ENCODE data around the gene DOCK6. TPM values are rescaled to one million over a fixed set of nuclear protein-coding genes. Genes with fewer than 3 reads are reported as not detected.

The DOCK6 gene
- total RNA-seq, result 100 to 1,000 TPM in 1 of 2 donors, 10 to 100 TPM in 1; 93.8 to 111 TPM
- 35.2 TPM for polyA plus RNA-seq (2013, experiment 1 of 2)
- polyA plus RNA-seq (2013, experiment 2 of 2), result 36.4 TPM
- long read RNA-seq, experiment 1, partial matches to known transcripts, result 3 of 13 reads
- long read RNA-seq, experiment 1, other reads (novel, unspliced or antisense), result 10 of 13 reads
- long read RNA-seq, experiment 2, partial matches to known transcripts, result 28 of 53 reads
- long read RNA-seq, experiment 2, other reads (novel, unspliced or antisense), result 25 of 53 reads
- long read RNA-seq, experiment 3, partial matches to known transcripts, result 13 of 23 reads
- long read RNA-seq, experiment 3, other reads (novel, unspliced or antisense), result 10 of 23 reads
- long read RNA-seq, experiment 4, result 0 reads

- Histone ChIP-seq H3K27me3 (ENCODE audit: control insufficient read depth, insufficient read depth, low read length, poor library complexity, severe bottlenecking) (no peaks in the 10 kb centered on the region), H3K4me3 (ENCODE audit: low read length) (peak within 1 kb of the TSS; percentile 83), H3K9ac (ENCODE audit: extremely low read depth, low read length, poor library complexity, severe bottlenecking) (peak within 1 kb of the TSS; percentile 53), H3K36me3 (ENCODE audit: control insufficient read depth, insufficient read depth, low read length) (no peaks in the 10 kb centered on the region), H3K9me3 (ENCODE audit: control insufficient read depth, low read length) (no peaks in the 10 kb centered on the region), H3K4me1 (ENCODE audit: control insufficient read depth, insufficient read depth, low read length) (no peaks in the 10 kb centered on the region), H3K27ac (ENCODE audit: low read depth, low read length) (no peak within 1 kb of the TSS)
- H3K36me3 Mint-ChIP-seq (ENCODE audit: low read depth), result no peaks in the 10 kb centered on the region
- peaks cover 2% of the 10 kb centered on the region for H3K27me3 Mint-ChIP-seq (ENCODE audit: insufficient read depth)
- TF ChIP-seq CTCF (conservative IDR thresholded peaks at IDR 0.05), result peak; percentile 73
- H3K4me3 Mint-ChIP-seq, result peak within 1 kb of the TSS; percentile 67
- H3K9me3 Mint-ChIP-seq, result no peaks in the 10 kb centered on the region
- no peak within 1 kb of the TSS for H3K27ac Mint-ChIP-seq
- 2 to 4% methylated on average over 17 to 91 of the region's 91 CpGs for WGBS, 2 experiments (ENCODE audit: insufficient coverage in 1 of 2, insufficient read length in 1 of 2)
- DNase-seq, result peak; percentile 79
- H3K4me1 Mint-ChIP-seq, result no peaks in the 10 kb centered on the region
These were observed at the start of gene DOCK6 for GRCh38 chr19:11261971-11262839. Gene DOCK6, minus strand, starts transcription at chr19:11262524. Its CDS starts 84 bp downstream, at chr19:11262440.

GRCh38 chr19:11306337-11306736 is 44.0 kb upstream of the DOCK6 start:
- Histone ChIP-seq H3K4me1 (ENCODE audit: control insufficient read depth, insufficient read depth, low read length) (no peaks in the 10 kb centered on the region), H3K9ac (ENCODE audit: extremely low read depth, low read length, poor library complexity, severe bottlenecking) (no peak overlapping the region), H3K4me3 (ENCODE audit: low read length) (no peak overlapping the region), H3K27ac (ENCODE audit: low read depth, low read length) (no peak overlapping the region), H3K9me3 (ENCODE audit: control insufficient read depth, low read length) (no peaks in the 10 kb centered on the region), H3K27me3 (ENCODE audit: control insufficient read depth, insufficient read depth, low read length, poor library complexity, severe bottlenecking) (no peaks in the 10 kb centered on the region), H3K36me3 (ENCODE audit: control insufficient read depth, insufficient read depth, low read length) (no peaks in the 10 kb centered on the region)
- H3K4me3 Mint-ChIP-seq, result no peak overlapping the region
- H3K36me3 Mint-ChIP-seq (ENCODE audit: low read depth), result no peaks in the 10 kb centered on the region
- no peak for TF ChIP-seq CTCF (conservative IDR thresholded peaks at IDR 0.05)
- 94 to 95% methylated on average over 7 to 9 of the region's 9 CpGs for WGBS, 2 experiments (ENCODE audit: insufficient coverage in 1 of 2, insufficient read length in 1 of 2)
- H3K27ac Mint-ChIP-seq, result no peak overlapping the region
- peaks cover 2% of the 10 kb centered on the region for H3K9me3 Mint-ChIP-seq
- H3K4me1 Mint-ChIP-seq, result no peaks in the 10 kb centered on the region
- no peak for DNase-seq
- peaks cover 11% of the 10 kb centered on the region for H3K27me3 Mint-ChIP-seq (ENCODE audit: insufficient read depth)

GRCh38 chr19:11304936-11305335 is 42.6 kb upstream of the DOCK6 start:
- Histone ChIP-seq H3K9me3 (ENCODE audit: control insufficient read depth, low read length) (no peaks in the 10 kb centered on the region), H3K27me3 (ENCODE audit: control insufficient read depth, insufficient read depth, low read length, poor library complexity, severe bottlenecking) (no peaks in the 10 kb centered on the region), H3K27ac (ENCODE audit: low read depth, low read length) (no peak overlapping the region), H3K9ac (ENCODE audit: extremely low read depth, low read length, poor library complexity, severe bottlenecking) (no peak overlapping the region), H3K4me1 (ENCODE audit: control insufficient read depth, insufficient read depth, low read length) (no peaks in the 10 kb centered on the region), H3K36me3 (ENCODE audit: control insufficient read depth, insufficient read depth, low read length) (no peaks in the 10 kb centered on the region), H3K4me3 (ENCODE audit: low read length) (no peak overlapping the region)
- Mint-ChIP-seq H3K9me3 (peaks cover 5% of the 10 kb centered on the region), H3K4me3 (no peak overlapping the region), H3K27me3 (ENCODE audit: insufficient read depth) (peaks cover 15% of the 10 kb centered on the region), H3K4me1 (no peaks in the 10 kb centered on the region), H3K27ac (no peak overlapping the region), H3K36me3 (ENCODE audit: low read depth) (no peaks in the 10 kb centered on the region)
- no peak for DNase-seq
- TF ChIP-seq CTCF (conservative IDR thresholded peaks at IDR 0.05), result no peak
- WGBS, 2 experiments (ENCODE audit: insufficient coverage in 1 of 2, insufficient read length in 1 of 2), result 88 to 93% methylated on average over 4 to 5 of the region's 5 CpGs

Data from endodermal cell (in vitro differentiated cells).